Loucy (cell line): Measurements from ENCODE around the gene UGT1A6.

Experiments
- EZH2phosphoT487 ChIP-seq: fragments of 200-600 bp; IDR thresholded peaks from 2 replicates; pipeline ENCODE4 v1.6.1; 2018; ENCODE audit warnings: antibody characterized with exemption, mild to moderate bottlenecking, moderate library complexity, borderline replicate concordance
- TF ChIP-seq, protein P1 (sequence below): fragments of 200-600 bp; sonication (generic); conservative IDR thresholded peaks from 2 replicates; pipeline ENCODE4 v1.5.1; 2014; ENCODE audit warnings: mild to moderate bottlenecking, antibody characterized with exemption, low read length

DNA sequence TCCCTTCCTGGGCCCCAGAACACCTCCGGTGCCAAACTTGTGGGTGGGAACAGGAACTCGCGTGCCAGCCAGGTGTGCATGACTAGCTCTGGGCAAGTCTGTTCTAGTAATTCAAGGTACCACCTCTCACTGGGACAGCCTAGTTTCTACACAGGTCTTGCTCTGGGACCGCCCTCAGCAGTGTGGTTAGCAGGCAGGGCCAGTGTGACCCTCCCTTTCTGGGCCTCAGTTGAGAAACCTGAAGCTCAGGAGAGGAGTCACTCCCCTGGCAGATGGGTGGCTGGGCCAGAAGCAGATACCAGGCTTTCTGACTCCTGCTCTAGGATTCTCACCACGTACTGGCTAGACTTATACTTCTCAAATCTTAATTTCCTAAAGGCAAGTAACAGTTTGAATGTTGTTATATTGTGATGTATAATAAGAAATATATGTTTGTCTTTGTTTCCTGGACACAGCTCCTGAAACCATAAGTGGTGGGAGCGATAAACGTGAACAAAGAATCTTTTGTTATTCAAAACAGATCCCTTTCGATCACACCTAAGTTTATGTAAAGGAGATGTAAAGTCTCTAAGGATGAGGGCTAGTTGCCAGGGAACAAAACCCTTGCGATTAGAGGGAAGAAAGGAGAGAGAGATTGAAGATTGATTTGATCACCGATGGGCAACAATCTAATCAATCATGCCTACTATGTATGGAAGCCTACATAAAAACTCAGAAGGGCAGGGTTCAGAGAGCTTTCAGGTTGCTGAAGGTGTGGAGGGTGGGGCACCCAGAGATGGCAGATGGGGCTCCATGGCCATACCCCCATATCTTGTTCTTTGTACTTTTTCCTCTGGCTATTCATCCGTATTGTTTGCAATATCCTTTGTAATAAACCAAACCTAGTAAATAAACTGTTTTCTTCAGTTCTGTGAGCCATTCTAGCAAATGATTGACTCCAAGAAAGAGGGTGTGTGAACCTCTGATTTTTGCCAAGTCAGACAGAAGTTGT is 952 bp upstream of the UGT1A6 start:
- TF ChIP-seq, protein P1, sequence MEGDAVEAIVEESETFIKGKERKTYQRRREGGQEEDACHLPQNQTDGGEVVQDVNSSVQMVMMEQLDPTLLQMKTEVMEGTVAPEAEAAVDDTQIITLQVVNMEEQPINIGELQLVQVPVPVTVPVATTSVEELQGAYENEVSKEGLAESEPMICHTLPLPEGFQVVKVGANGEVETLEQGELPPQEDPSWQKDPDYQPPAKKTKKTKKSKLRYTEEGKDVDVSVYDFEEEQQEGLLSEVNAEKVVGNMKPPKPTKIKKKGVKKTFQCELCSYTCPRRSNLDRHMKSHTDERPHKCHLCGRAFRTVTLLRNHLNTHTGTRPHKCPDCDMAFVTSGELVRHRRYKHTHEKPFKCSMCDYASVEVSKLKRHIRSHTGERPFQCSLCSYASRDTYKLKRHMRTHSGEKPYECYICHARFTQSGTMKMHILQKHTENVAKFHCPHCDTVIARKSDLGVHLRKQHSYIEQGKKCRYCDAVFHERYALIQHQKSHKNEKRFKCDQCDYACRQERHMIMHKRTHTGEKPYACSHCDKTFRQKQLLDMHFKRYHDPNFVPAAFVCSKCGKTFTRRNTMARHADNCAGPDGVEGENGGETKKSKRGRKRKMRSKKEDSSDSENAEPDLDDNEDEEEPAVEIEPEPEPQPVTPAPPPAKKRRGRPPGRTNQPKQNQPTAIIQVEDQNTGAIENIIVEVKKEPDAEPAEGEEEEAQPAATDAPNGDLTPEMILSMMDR = no peak
- no peak for TF ChIP-seq EZH2phosphoT487
